Hematopoietic multipotent progenitor cell (in vitro differentiated cells): ENCODE data around the gene WDR90. TPM values are rescaled to one million over a fixed set of nuclear protein-coding genes. Genes with fewer than 3 reads are reported as not detected.

ENCODE experiments used
- DNase-seq, 3 donors: peaks; one replicate each; pipeline ENCODE4 v3.0.0-alpha.2; 2011 to 2015; ENCODE audit warnings: low read depth in 2 of 3, low spot score in 2 of 3
- total RNA-seq: library from RNA; depleted of rRNA; stranded (reverse); fragments of >200 nt; gene quantifications from one replicate; pipeline ENCODE4 v1.2.3, GENCODE V29; 2012

WDR90 gene
- total RNA-seq, 1 donor: 25.9 TPM

- no peak for DNase-seq
Observed at GRCh38 chr16:674214-674881, 25.2 kb downstream of the WDR90 start.

- peak in 1 of 3 donors; percentile 11 for DNase-seq
Observed at GRCh38 chr16:674968-675883, 26.1 kb downstream of the WDR90 start, which contains the start of gene RHBDL1. Gene RHBDL1, plus strand, starts transcription at chr16:675671. Its CDS starts 120 bp downstream, at chr16:675791.

GRCh38 chr16:675884-676564 is 26.9 kb downstream of the WDR90 start:
- no peak for DNase-seq

- no peak for DNase-seq
Observed at GRCh38 chr16:676565-676902, 27.4 kb downstream of the WDR90 start.

- no peak for DNase-seq
Observed at GRCh38 chr16:676913-677312, 27.7 kb downstream of the WDR90 start.

GRCh38 chr16:677316-678190 is 28.4 kb downstream of the WDR90 start:
- no peak for DNase-seq

- DNase-seq: no peak
Observed at GRCh38 chr16:678209-678857, 29.2 kb downstream of the WDR90 start.

- peak in 2 of 3 donors; percentile 61 to 69 for DNase-seq
Observed at GRCh38 chr16:678858-679813, 30.0 kb downstream of the WDR90 start.

GRCh38 chr16:679814-680624 is 30.9 kb downstream of the WDR90 start, which contains the start of gene STUB1:
Gene STUB1, plus strand, starts transcription at chr16:680410. Its CDS starts 116 bp downstream, at chr16:680526.
- DNase-seq: peak; percentile 68 to 87 (median 86)

- DNase-seq: no peak
Observed at GRCh38 chr16:680625-680945, 31.4 kb downstream of the WDR90 start.

- DNase-seq: no peak
Observed at GRCh38 chr16:680967-681745, 32.0 kb downstream of the WDR90 start.

- no peak for DNase-seq
Observed at GRCh38 chr16:681746-682427, 32.7 kb downstream of the WDR90 start.

- DNase-seq: no peak
Observed at GRCh38 chr16:682493-683395, 33.6 kb downstream of the WDR90 start.

- DNase-seq: no peak
Observed at GRCh38 chr16:683396-684070, 34.4 kb downstream of the WDR90 start.
